H9 (cell line): ENCODE results near the gene TBC1D12. TPM values are rescaled to one million over a fixed set of nuclear protein-coding genes. Genes with fewer than 3 reads are reported as not detected.

Experiments used
- DNase-seq: peaks from one replicate; pipeline ENCODE4 v3.0.0-alpha.2; 2017
- H2AFZ ChIP-seq: one replicate; pipeline ENCODE4 v1.6.1; 2013; ENCODE audit warnings: mild to moderate bottlenecking, low read length, control low read depth, moderate library complexity
- H2AK5ac ChIP-seq: 2 replicates; pipeline ENCODE4 v1.6.1; 2013; ENCODE audit warnings: low read length, control low read depth, mixed read lengths; ENCODE audit not compliant: insufficient read length
- H2BK120ac ChIP-seq: one replicate; pipeline ENCODE4 v1.6.1; 2013; ENCODE audit warnings: low read depth, mild to moderate bottlenecking, low read length, control low read depth, inconsistent platforms; ENCODE audit not compliant: poor library complexity, severe bottlenecking
- H2BK12ac ChIP-seq: 2 replicates; pipeline ENCODE4 v1.6.1; 2013; ENCODE audit warnings: low read length, control low read depth, mixed read lengths, low read depth; ENCODE audit not compliant: insufficient read length
- H2BK15ac ChIP-seq: 2 replicates; pipeline ENCODE4 v1.6.1; 2013; ENCODE audit warnings: low read depth, low read length, control low read depth
- H2BK20ac ChIP-seq: one replicate; pipeline ENCODE4 v1.6.1; 2013; ENCODE audit warnings: low read depth, mild to moderate bottlenecking, low read length, control low read depth, inconsistent platforms; ENCODE audit not compliant: poor library complexity, severe bottlenecking
- H2BK5ac ChIP-seq: 2 replicates; pipeline ENCODE4 v1.6.1; 2013; ENCODE audit warnings: low read length, control low read depth, mixed read lengths; ENCODE audit not compliant: insufficient read length
- H3K14ac ChIP-seq: 2 replicates; pipeline ENCODE4 v1.6.1; 2013; ENCODE audit warnings: low read length, control low read depth; ENCODE audit not compliant: insufficient read depth
- H3K18ac ChIP-seq: 2 replicates; pipeline ENCODE4 v1.6.1; 2013; ENCODE audit warnings: low read depth, mild to moderate bottlenecking, mixed read lengths, low read length, control low read depth; ENCODE audit not compliant: insufficient read length
- H3K23ac ChIP-seq: 2 replicates; pipeline ENCODE4 v1.6.1; 2013; ENCODE audit warnings: low read length, control low read depth, mixed read lengths, low read depth; ENCODE audit not compliant: insufficient read length
- H3K23me2 ChIP-seq: 2 replicates; pipeline ENCODE4 v1.6.1; 2013; ENCODE audit warnings: low read depth, mild to moderate bottlenecking, mixed read lengths, low read length, control low read depth; ENCODE audit not compliant: insufficient read length, poor library complexity, severe bottlenecking
- H3K27ac ChIP-seq: 2 replicates; pipeline ENCODE4 v1.5.1; 2013; ENCODE audit warnings: low read length, control low read depth, mixed read lengths, low read depth; ENCODE audit not compliant: insufficient read length
- H3K27me3 ChIP-seq: 2 replicates; pipeline ENCODE4 v1.6.1; 2013; ENCODE audit warnings: low read length, control low read depth, inconsistent platforms; ENCODE audit not compliant: insufficient read depth
- H3K4ac ChIP-seq: 2 replicates; pipeline ENCODE4 v1.6.1; 2013; ENCODE audit warnings: low read depth, mild to moderate bottlenecking, control low read depth, inconsistent platforms, low read length, moderate library complexity
- H3K4me1 ChIP-seq: 2 replicates; pipeline ENCODE4 v1.6.1; 2013; ENCODE audit warnings: low read length, control low read depth, inconsistent platforms; ENCODE audit not compliant: insufficient read depth
- H3K4me2 ChIP-seq: 2 replicates; pipeline ENCODE4 v1.6.1; 2013; ENCODE audit warnings: low read length, control low read depth, mixed read lengths; ENCODE audit not compliant: insufficient read length, insufficient read depth
- H3K56ac ChIP-seq: 2 replicates; pipeline ENCODE4 v1.6.1; 2013; ENCODE audit warnings: low read depth, mild to moderate bottlenecking, mixed read lengths, low read length, control low read depth; ENCODE audit not compliant: insufficient read length
- H3K79me1 ChIP-seq: 2 replicates; pipeline ENCODE4 v1.6.1; 2013; ENCODE audit warnings: low read depth, mild to moderate bottlenecking, moderate library complexity, low read length, control low read depth, inconsistent platforms; ENCODE audit not compliant: insufficient read depth, poor library complexity, severe bottlenecking
- H3K79me2 ChIP-seq: 2 replicates; pipeline ENCODE4 v1.6.1; 2013; ENCODE audit warnings: low read length, control low read depth, inconsistent platforms; ENCODE audit not compliant: insufficient read depth
- H3K9ac ChIP-seq: 2 replicates; pipeline ENCODE4 v1.6.1; 2013; ENCODE audit warnings: low read length, control low read depth, mixed read lengths; ENCODE audit not compliant: insufficient read length; ENCODE audit errors: extremely low read depth
- H3K9me3 ChIP-seq: one replicate; pipeline ENCODE4 v1.6.1; 2013; ENCODE audit warnings: low read depth, low read length, inconsistent platforms; ENCODE audit not compliant: control insufficient read depth
- H3T11ph ChIP-seq: one replicate; pipeline ENCODE4 v1.6.1; 2013; ENCODE audit warnings: mild to moderate bottlenecking, low read length, control low read depth, inconsistent platforms
- H4K20me1 ChIP-seq: one replicate; pipeline ENCODE4 v1.6.1; 2013; ENCODE audit not compliant: control insufficient read depth, insufficient read length, insufficient read depth
- H4K5ac ChIP-seq: 2 replicates; pipeline ENCODE4 v1.6.1; 2013; ENCODE audit warnings: low read depth, mild to moderate bottlenecking, mixed read lengths, low read length, control low read depth; ENCODE audit not compliant: insufficient read length
- H4K8ac ChIP-seq: replicated peaks from 2 replicates; pipeline ENCODE4 v1.6.1; 2013; ENCODE audit warnings: low read length, control low read depth, mixed read lengths, low read depth; ENCODE audit not compliant: insufficient read length
- H4K91ac ChIP-seq: 2 replicates; pipeline ENCODE4 v1.6.1; 2013; ENCODE audit warnings: low read depth, mild to moderate bottlenecking, moderate library complexity, mixed read lengths, low read length, control low read depth; ENCODE audit not compliant: insufficient read length
- H3K27ac Mint-ChIP-seq, 3 experiments: 2 replicates in 2 of 3; 3 replicates in 1 of 3; pipeline ENCODE4 v1.8.0; 2020 to 2021; ENCODE audit warnings: mixed read lengths in 3 of 3, mild to moderate bottlenecking in 1 of 3, moderate library complexity in 1 of 3
- H3K27me3 Mint-ChIP-seq: 2 replicates; pipeline ENCODE4 v1.8.0; 2021; ENCODE audit warnings: low read depth, mild to moderate bottlenecking, moderate library complexity, mixed read lengths
- H3K36me3 Mint-ChIP-seq, 3 experiments: 2 replicates in 2 of 3; 3 replicates in 1 of 3; pipeline ENCODE4 v1.8.0; 2020 to 2021; ENCODE audit warnings: low read depth in 3 of 3, mixed read lengths in 3 of 3; ENCODE audit not compliant: insufficient read depth in 1 of 3
- H3K4me1 Mint-ChIP-seq, 2 experiments: 2 replicates each; pipeline ENCODE4 v1.8.0; 2020; ENCODE audit warnings: mixed read lengths in 2 of 2
- H3K4me3 Mint-ChIP-seq, 2 experiments: 2 replicates in 1 of 2; 3 replicates in 1 of 2; pipeline ENCODE4 v1.8.0; 2020 to 2021; ENCODE audit warnings: mild to moderate bottlenecking in 2 of 2, mixed read lengths in 2 of 2, moderate library complexity in 1 of 2
- H3K9me3 Mint-ChIP-seq, 2 experiments: 2 replicates in 1 of 2; 3 replicates in 1 of 2; pipeline ENCODE4 v1.8.0; 2020; ENCODE audit warnings: mild to moderate bottlenecking in 2 of 2, mixed read lengths in 2 of 2, moderate library complexity in 1 of 2
- WGBS: extraction: QIAGEN DNeasy Blood & Tissue Kit; methylation state at CpG from one replicate; pipeline ENCODE4 v1.1.7; 2013; ENCODE audit warnings: missing lambda C conversion rate, low lambda C conversion rate, mixed read lengths; ENCODE audit not compliant: insufficient read length; ENCODE audit errors: extremely low coverage; 5-methylcytosine and 5-hydroxymethylcytosine counted together
- total RNA-seq: library from RNA; stranded (reverse); gene quantifications from 2 replicates; pipeline ENCODE4 v1.2.1, GENCODE V29; 2021
- TF ChIP-seq, protein P1 (sequence below): fragments of 200-600 bp; sonication (generic); conservative IDR thresholded peaks from 3 replicates; pipeline ENCODE4 v1.8.0; 2021; ENCODE audit warnings: antibody characterized with exemption, mild to moderate bottlenecking

Gene TBC1D12
- total RNA-seq, 1 experiment from 2014 or later, result 2.0 TPM

DNA sequence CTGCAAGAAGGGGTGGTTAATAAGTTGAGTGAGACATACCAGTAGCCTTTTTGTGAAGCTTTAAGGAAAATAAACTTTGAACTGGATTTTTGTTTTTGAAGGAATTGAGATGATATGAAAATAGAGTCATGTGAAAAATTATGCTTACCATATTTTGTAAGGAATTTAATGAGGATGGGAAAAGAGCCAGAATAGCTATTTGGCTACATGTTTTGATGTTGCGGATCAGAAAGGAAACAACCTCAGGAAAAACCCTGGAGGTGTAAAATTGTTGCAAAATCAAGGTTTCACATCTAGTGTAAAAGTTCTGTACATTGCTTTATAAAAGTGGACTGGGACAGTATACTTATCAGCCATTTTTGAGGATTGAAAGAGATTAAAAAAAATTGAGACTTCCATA is 15.0 kb downstream of the TBC1D12 start:
- no peak overlapping the region for H3K27ac Mint-ChIP-seq
- Histone ChIP-seq H2AK5ac (no peak overlapping the region), H3T11ph (no peak overlapping the region), H4K5ac (no peak overlapping the region), H2BK20ac (no peak overlapping the region), H2BK15ac (no peak overlapping the region), H4K8ac (no peak overlapping the region), H4K91ac (no peak overlapping the region), H3K4me2 (no peak overlapping the region), H3K4me1 (no peaks in the 10 kb centered on the region), H3K23ac (no peak overlapping the region), H4K20me1 (no peaks in the 10 kb centered on the region), H3K79me1 (no peaks in the 10 kb centered on the region), H3K23me2 (no peaks in the 10 kb centered on the region), H3K27me3 (no peaks in the 10 kb centered on the region), H3K18ac (no peak overlapping the region), H3K56ac (no peak overlapping the region), H3K79me2 (no peaks in the 10 kb centered on the region), H3K27ac (no peak overlapping the region), H3K9me3 (no peaks in the 10 kb centered on the region), H3K4ac (no peak overlapping the region), H2BK5ac (no peak overlapping the region), H2BK120ac (no peak overlapping the region), H2AFZ (no peak overlapping the region), H2BK12ac (no peak overlapping the region), H3K9ac (no peak overlapping the region), H3K14ac (no peak overlapping the region)
- H3K36me3 Mint-ChIP-seq, result no peaks in the 10 kb centered on the region
- H3K4me3 Mint-ChIP-seq, result no peak overlapping the region
- no CpG with 5 or more reads among the region's 1 CpG for WGBS
- DNase-seq, result no peak
- peaks cover 2% of the 10 kb centered on the region; the same call in 1 of the 2 replicates for H3K27me3 Mint-ChIP-seq
- TF ChIP-seq, protein P1, sequence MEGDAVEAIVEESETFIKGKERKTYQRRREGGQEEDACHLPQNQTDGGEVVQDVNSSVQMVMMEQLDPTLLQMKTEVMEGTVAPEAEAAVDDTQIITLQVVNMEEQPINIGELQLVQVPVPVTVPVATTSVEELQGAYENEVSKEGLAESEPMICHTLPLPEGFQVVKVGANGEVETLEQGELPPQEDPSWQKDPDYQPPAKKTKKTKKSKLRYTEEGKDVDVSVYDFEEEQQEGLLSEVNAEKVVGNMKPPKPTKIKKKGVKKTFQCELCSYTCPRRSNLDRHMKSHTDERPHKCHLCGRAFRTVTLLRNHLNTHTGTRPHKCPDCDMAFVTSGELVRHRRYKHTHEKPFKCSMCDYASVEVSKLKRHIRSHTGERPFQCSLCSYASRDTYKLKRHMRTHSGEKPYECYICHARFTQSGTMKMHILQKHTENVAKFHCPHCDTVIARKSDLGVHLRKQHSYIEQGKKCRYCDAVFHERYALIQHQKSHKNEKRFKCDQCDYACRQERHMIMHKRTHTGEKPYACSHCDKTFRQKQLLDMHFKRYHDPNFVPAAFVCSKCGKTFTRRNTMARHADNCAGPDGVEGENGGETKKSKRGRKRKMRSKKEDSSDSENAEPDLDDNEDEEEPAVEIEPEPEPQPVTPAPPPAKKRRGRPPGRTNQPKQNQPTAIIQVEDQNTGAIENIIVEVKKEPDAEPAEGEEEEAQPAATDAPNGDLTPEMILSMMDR, result no peak
- H3K9me3 Mint-ChIP-seq, result no peaks in the 10 kb centered on the region
- H3K4me1 Mint-ChIP-seq, result no peaks in the 10 kb centered on the region
